Naive thymus-derived CD4-positive, alpha-beta T cell (primary cell): Measurements from ENCODE around the gene KIF12. TPM values are rescaled to one million over a fixed set of nuclear protein-coding genes. Genes with fewer than 3 reads are reported as not detected.

Experiments used
- ATAC-seq: fragments of 150-1000 bp; cut with Tn5 transposase; 2 replicates; pipeline ENCODE4 v1.10.0; 2021; ENCODE audit warnings: mild to moderate bottlenecking, moderate library complexity
- CTCF ChIA-PET: fragments of 350-600 bp; sonication (Branson Sonifier 250); formaldehyde crosslinking; loops from one replicate; lab custom pipeline; 2021; ENCODE audit warnings: antibody characterized with exemption; lab: Charles Lee
- POLR2A ChIA-PET: fragments of 350-600 bp; sonication (Branson Sonifier 250); formaldehyde crosslinking; loops from one replicate; lab custom pipeline; 2021; ENCODE audit warnings: antibody characterized with exemption, inconsistent platforms; lab: Charles Lee
- DNase-seq, 9 donors: peaks; one replicate each; pipeline versions ENCODE4 v3.0.0 to v3.0.0-alpha.2; 2020 to 2022; ENCODE audit warnings: mixed read lengths in 1 of 9
- H3K27ac ChIP-seq: one replicate; pipeline ENCODE4 v1.7.0; 2013; ENCODE audit warnings: mild to moderate bottlenecking, low read depth, low read length, moderate library complexity
- H3K27me3 ChIP-seq, 2 donors: one replicate each; pipeline ENCODE4 v1.7.0; 2013; ENCODE audit warnings: low read length in 2 of 2, mild to moderate bottlenecking in 2 of 2, moderate library complexity in 2 of 2; ENCODE audit not compliant: control insufficient read depth in 2 of 2, insufficient read depth in 2 of 2
- H3K36me3 ChIP-seq, 3 experiments: 1 replicate in 2 of 3; 2 replicates in 1 of 3; pipeline ENCODE4 v1.7.0; 2013; ENCODE audit warnings: low read length in 3 of 3, mild to moderate bottlenecking in 3 of 3, moderate library complexity in 1 of 3; ENCODE audit not compliant: insufficient read depth in 3 of 3, control insufficient read depth in 2 of 3
- H3K4me1 ChIP-seq, 2 donors: one replicate each; pipeline ENCODE4 v1.7.0; 2013; ENCODE audit warnings: low read length in 2 of 2, mild to moderate bottlenecking in 2 of 2, moderate library complexity in 1 of 2; ENCODE audit not compliant: control insufficient read depth in 2 of 2, insufficient read depth in 2 of 2
- H3K4me3 ChIP-seq: 2 replicates; pipeline ENCODE4 v1.7.0; 2013; ENCODE audit warnings: mild to moderate bottlenecking, low read length
- H3K9me3 ChIP-seq, 3 experiments: 1 replicate in 2 of 3; 2 replicates in 1 of 3; pipeline ENCODE4 v1.7.0; 2013; ENCODE audit warnings: low read length in 3 of 3; ENCODE audit not compliant: control insufficient read depth in 2 of 3
- H3K27ac Mint-ChIP-seq, 9 donors: one replicate each; pipeline ENCODE4 v1.8.0; 2020 to 2022; ENCODE audit warnings: mixed read lengths in 9 of 9, mild to moderate bottlenecking in 8 of 9, moderate library complexity in 5 of 9, inconsistent platforms in 2 of 9
- H3K27me3 Mint-ChIP-seq, 5 donors: one replicate each; pipeline ENCODE4 v1.8.0; 2021 to 2022; ENCODE audit warnings: mixed read lengths in 5 of 5, mild to moderate bottlenecking in 1 of 5
- H3K36me3 Mint-ChIP-seq, 5 donors: one replicate each; pipeline ENCODE4 v1.8.0; 2020 to 2022; ENCODE audit warnings: mixed read lengths in 5 of 5, mild to moderate bottlenecking in 3 of 5, inconsistent platforms in 1 of 5
- H3K4me1 Mint-ChIP-seq, 7 donors: one replicate each; pipeline ENCODE4 v1.8.0; 2020 to 2022; ENCODE audit warnings: mixed read lengths in 7 of 7, mild to moderate bottlenecking in 3 of 7, inconsistent platforms in 1 of 7
- H3K4me3 Mint-ChIP-seq, 10 donors: one replicate each; pipeline ENCODE4 v1.8.0; 2020 to 2022; ENCODE audit warnings: mild to moderate bottlenecking in 10 of 10, mixed read lengths in 10 of 10, moderate library complexity in 6 of 10, inconsistent platforms in 2 of 10
- H3K9me3 Mint-ChIP-seq, 11 donors: one replicate each; pipeline ENCODE4 v1.8.0; 2020 to 2022; ENCODE audit warnings: mixed read lengths in 11 of 11, mild to moderate bottlenecking in 4 of 11, inconsistent platforms in 1 of 11, moderate library complexity in 1 of 11
- intact Hi-C, 2 donors: fragments of 100-400 bp; cut with micrococcal nuclease; formaldehyde crosslinking; loops; one replicate each; pipeline ENCODE4 v1.15.1; 2023
- polyA plus RNA-seq, 2 donors: library from polyadenylated mRNA; unstranded; fragments of 300-500 nt; fragmentation: Illumina TruSeq; gene quantifications; one replicate each; pipeline ENCODE4 v1.2.3, GENCODE V29; 2021
- total RNA-seq, 6 experiments: library from RNA in 5 of 6; stranded (reverse) in 5 of 6; gene quantifications; 1 replicate in 5 of 6; 2 replicates in 1 of 6; pipeline ENCODE4 v1.2.3 and lab custom pipeline; 2021 to 2026

KIF12 gene
- total and polyA plus RNA-seq, 7 experiments from 2014 or later: not detected

GRCh38 chr9:114059047-114059803 is 39.9 kb downstream of the KIF12 start:
- Mint-ChIP-seq H3K27me3 (peaks cover 7 to 32% (median 14%) of the 10 kb centered on the region in 5 donors), H3K9me3 (peaks cover 0 to 4% (median 0%) of the 10 kb centered on the region in 11 donors), H3K4me1 (no peaks in the 10 kb centered on the region), H3K27ac (no peak overlapping the region), H3K36me3 (no peaks in the 10 kb centered on the region), H3K4me3 (no peak overlapping the region)
- ATAC-seq (no peak), DNase-seq (no peak)
- ChIA-PET CTCF (no interaction called here), POLR2A (no interaction called here)
- no peak overlapping the region for H3K4me3 ChIP-seq
- H3K27ac ChIP-seq: no peak overlapping the region
- H3K36me3 ChIP-seq: no peaks in the 10 kb centered on the region
- H3K4me1 ChIP-seq: no peaks in the 10 kb centered on the region
- intact Hi-C loops: no loop called here
- no peaks in the 10 kb centered on the region for H3K9me3 ChIP-seq
- H3K27me3 ChIP-seq: peaks cover 0 to 3% of the 10 kb centered on the region in 2 donors

GRCh38 chr9:114058688-114059046 is 40.4 kb downstream of the KIF12 start:
- ChIA-PET CTCF (no interaction called here), POLR2A (no interaction called here)
- peaks cover 7 to 29% (median 11%) of the 10 kb centered on the region in 5 donors for H3K27me3 Mint-ChIP-seq
- peaks cover 0 to 3% of the 10 kb centered on the region in 2 donors for H3K27me3 ChIP-seq
- no peak for DNase-seq
- H3K4me1 ChIP-seq: no peaks in the 10 kb centered on the region
- H3K36me3 ChIP-seq: no peaks in the 10 kb centered on the region
- no peak overlapping the region for H3K4me3 ChIP-seq
- ATAC-seq: no peak
- no peaks in the 10 kb centered on the region for H3K36me3 Mint-ChIP-seq
- H3K9me3 Mint-ChIP-seq: peaks cover 0 to 4% (median 0%) of the 10 kb centered on the region in 11 donors
- H3K9me3 ChIP-seq: no peaks in the 10 kb centered on the region
- H3K27ac ChIP-seq: no peak overlapping the region
- H3K4me3 Mint-ChIP-seq: no peak overlapping the region
- H3K4me1 Mint-ChIP-seq: no peaks in the 10 kb centered on the region
- no peak overlapping the region for H3K27ac Mint-ChIP-seq
- intact Hi-C loops: no loop called here

GRCh38 chr9:114057161-114057885 is 41.8 kb downstream of the KIF12 start:
- Mint-ChIP-seq H3K36me3 (no peaks in the 10 kb centered on the region), H3K27me3 (peaks cover 0 to 18% (median 7%) of the 10 kb centered on the region in 5 donors), H3K9me3 (peaks cover 0 to 2% (median 0%) of the 10 kb centered on the region in 11 donors), H3K4me1 (no peaks in the 10 kb centered on the region), H3K4me3 (no peak overlapping the region), H3K27ac (no peak overlapping the region)
- ATAC-seq (no peak), DNase-seq (no peak)
- intact Hi-C loops: no loop called here
- Histone ChIP-seq H3K4me1 (no peaks in the 10 kb centered on the region), H3K27ac (no peak overlapping the region), H3K9me3 (no peaks in the 10 kb centered on the region), H3K36me3 (no peaks in the 10 kb centered on the region), H3K27me3 (peaks cover 0 to 3% of the 10 kb centered on the region in 2 donors), H3K4me3 (no peak overlapping the region)
- POLR2A ChIA-PET: no interaction called here
- CTCF ChIA-PET: no interaction called here

- peak in 1 of 9 donors; percentile 7 for DNase-seq
- Mint-ChIP-seq H3K4me1 (no peaks in the 10 kb centered on the region), H3K27ac (no peak overlapping the region), H3K27me3 (peaks cover 0 to 12% (median 0%) of the 10 kb centered on the region in 5 donors), H3K4me3 (no peak overlapping the region), H3K36me3 (no peaks in the 10 kb centered on the region), H3K9me3 (peaks cover 0 to 2% (median 0%) of the 10 kb centered on the region in 11 donors)
- Histone ChIP-seq H3K4me1 (no peaks in the 10 kb centered on the region), H3K27me3 (no peaks in the 10 kb centered on the region), H3K4me3 (no peak overlapping the region), H3K36me3 (no peaks in the 10 kb centered on the region), H3K27ac (no peak overlapping the region), H3K9me3 (no peaks in the 10 kb centered on the region)
- CTCF ChIA-PET: no interaction called here
- intact Hi-C loops: no loop called here
- POLR2A ChIA-PET: no interaction called here
- ATAC-seq: no peak
These were observed 42.6 kb downstream of the KIF12 start for GRCh38 chr9:114056527-114056926.

GRCh38 chr9:114055894-114056293 is 43.2 kb downstream of the KIF12 start:
- H3K9me3 Mint-ChIP-seq: peaks cover 0 to 2% (median 0%) of the 10 kb centered on the region in 11 donors
- POLR2A ChIA-PET: no interaction called here
- ATAC-seq: no peak

DNA sequence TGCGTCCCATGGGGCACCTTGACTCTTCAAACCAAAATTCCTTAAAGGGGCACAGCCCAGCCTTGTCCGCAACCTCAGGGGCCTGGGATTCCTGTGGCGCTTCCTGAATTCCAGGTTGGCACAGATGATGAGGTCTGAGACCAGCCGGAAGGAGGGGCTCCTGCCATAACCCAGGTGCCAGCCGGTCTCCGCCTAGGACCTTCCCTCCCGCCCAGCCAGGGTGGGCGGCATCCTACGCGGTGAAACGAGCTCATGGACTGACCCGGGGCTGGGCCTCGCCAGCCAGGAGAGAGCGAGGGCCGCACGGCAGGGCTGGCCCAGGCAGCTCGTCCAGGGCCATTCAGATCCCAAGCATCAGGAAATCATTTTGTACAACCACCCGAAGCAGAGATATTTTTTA is 44.0 kb downstream of the KIF12 start:
- peak in 1 of 9 donors; percentile 16 for DNase-seq
- Histone ChIP-seq H3K9me3 (no peaks in the 10 kb centered on the region), H3K27me3 (no peaks in the 10 kb centered on the region), H3K4me3 (no peak overlapping the region), H3K36me3 (no peaks in the 10 kb centered on the region), H3K4me1 (no peaks in the 10 kb centered on the region), H3K27ac (no peak overlapping the region)
- H3K27me3 Mint-ChIP-seq: peaks cover 0 to 4% (median 0%) of the 10 kb centered on the region in 5 donors
- ATAC-seq: no peak
- no peaks in the 10 kb centered on the region for H3K4me1 Mint-ChIP-seq
- H3K9me3 Mint-ChIP-seq: no peaks in the 10 kb centered on the region
- intact Hi-C loops: no loop called here
- ChIA-PET CTCF (no interaction called here), POLR2A (no interaction called here)
- H3K36me3 Mint-ChIP-seq: no peaks in the 10 kb centered on the region
- H3K27ac Mint-ChIP-seq: no peak overlapping the region
- no peak overlapping the region for H3K4me3 Mint-ChIP-seq

More at GRCh38 chr9:114055894-114056293, 43.2 kb downstream of the KIF12 start:
- CTCF ChIA-PET: no interaction called here
- Histone ChIP-seq H3K4me3 (no peak overlapping the region), H3K4me1 (no peaks in the 10 kb centered on the region), H3K27ac (no peak overlapping the region), H3K36me3 (no peaks in the 10 kb centered on the region), H3K9me3 (no peaks in the 10 kb centered on the region), H3K27me3 (no peaks in the 10 kb centered on the region)
- Mint-ChIP-seq H3K4me1 (no peaks in the 10 kb centered on the region), H3K4me3 (no peak overlapping the region), H3K27ac (no peak overlapping the region), H3K27me3 (peaks cover 0 to 12% (median 0%) of the 10 kb centered on the region in 5 donors), H3K36me3 (no peaks in the 10 kb centered on the region)
- intact Hi-C loops: no loop called here
- no peak for DNase-seq
